SKM-1 treated with dmso at 0.1 percent for 144 hours (cell line): Measurements from ENCODE around the gene PLGLB1.
"Not testable (repeated sequence)": the region's sequence is repeated elsewhere in the genome, so short reads cannot be mapped to it uniquely, and the experiment has no call there.

Experiments
- DNase-seq: peaks from one replicate; lab custom pipeline; 2025; ENCODE audit not compliant: unreplicated experiment; lab: John Stamatoyannopoulos, UW

Gene PLGLB1

DNA sequence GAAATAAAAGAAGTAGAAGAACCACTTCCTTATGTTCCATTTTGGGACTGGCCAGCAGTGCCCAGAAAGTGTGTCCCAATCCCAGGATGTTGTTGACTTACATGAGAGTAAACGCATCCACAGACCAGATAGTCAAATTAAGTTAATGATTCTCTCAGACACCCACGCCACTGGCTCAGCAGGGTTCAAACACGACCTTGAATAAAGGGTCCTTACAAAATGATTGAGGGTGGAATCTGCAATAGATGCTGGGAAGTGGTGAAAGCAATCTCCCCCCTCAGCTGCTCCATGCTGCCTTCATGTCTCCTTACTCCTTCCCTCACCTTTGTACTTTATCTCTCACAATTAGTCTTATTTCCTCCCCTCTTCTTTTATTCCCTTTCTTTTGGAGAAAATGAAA is at the start of gene PLGLB1:
Gene PLGLB1, minus strand, starts transcription at position 101 of the 400 bp plus-strand sequence. Its CDS starts 61 bp downstream, at position 40.
- not testable (repeated sequence) for DNase-seq

DNA sequence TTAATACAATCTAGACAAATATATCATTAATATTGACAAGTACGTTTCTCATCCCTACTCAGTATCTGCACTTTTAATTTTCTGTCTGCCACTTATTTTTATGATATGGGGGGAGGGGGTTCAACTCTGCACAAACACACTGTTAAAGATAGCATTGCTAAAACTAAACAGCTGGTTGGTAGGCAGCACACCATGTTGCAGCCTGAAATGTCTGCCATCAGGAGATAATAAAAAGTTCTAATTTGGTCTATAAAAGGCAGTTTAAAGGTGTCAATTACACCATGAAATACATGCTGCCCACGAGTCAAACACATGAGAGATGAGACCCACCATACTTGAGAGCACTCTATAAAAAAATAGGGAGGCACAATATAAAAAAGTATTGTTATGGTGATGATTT is 42.7 kb upstream of the PLGLB1 start:
- DNase-seq = not testable (repeated sequence)

DNA sequence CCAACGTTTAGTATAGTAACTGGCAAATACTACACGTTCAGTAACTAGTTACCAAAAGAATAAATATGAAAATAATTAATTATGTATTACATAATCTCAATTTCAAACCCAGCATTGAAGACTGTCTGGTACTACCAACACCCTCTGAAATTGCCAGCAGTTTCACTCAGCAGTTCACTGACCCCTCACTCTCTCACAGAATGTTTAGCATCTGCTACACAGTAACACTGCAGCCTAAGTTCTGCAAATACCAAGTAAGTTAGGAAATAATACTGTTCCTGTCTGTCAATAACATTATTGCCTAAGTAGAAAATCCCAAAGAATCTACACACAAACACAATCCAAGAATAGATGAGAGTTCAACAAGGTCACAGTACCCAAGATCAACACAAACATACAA is 41.8 kb upstream of the PLGLB1 start:
- not testable (repeated sequence) for DNase-seq

DNA sequence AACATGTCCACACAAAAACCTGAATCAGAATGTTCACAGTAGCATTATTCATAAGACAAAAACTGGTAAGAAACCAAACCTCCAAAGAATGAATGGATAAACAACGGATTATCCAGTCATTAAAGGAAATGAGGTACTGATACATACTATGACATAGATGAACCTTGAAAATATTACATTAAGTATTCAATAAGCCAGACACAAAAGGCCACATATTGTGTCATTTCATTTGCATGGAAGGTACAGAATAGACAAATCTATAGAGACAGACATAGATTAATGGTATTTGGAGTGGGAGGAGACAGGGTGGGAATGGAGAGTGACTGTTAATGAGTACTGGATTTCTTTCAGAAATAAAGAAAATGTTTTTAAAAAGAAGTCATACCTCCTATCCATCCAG is 39.9 kb upstream of the PLGLB1 start:
- DNase-seq = not testable (repeated sequence)

DNA sequence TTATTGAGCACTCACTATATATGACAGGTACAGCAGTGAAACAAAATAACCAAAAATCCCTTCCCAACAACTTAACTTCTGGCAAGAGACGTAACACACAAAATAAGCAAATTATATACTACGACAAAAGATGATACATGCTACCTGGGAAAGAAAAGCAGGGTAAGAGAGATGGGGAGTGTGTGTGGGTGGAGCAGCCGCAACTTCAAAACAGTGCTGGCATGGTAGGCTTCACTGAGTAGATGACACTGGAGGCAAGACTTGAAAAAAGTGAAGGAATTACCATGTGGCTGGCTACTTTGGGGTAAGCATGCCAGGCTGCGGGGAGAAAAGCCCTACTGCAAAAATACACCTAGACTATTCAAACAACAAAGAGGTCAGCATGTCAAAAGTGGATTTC is 36.0 kb upstream of the PLGLB1 start:
- DNase-seq = not testable (repeated sequence)

DNA sequence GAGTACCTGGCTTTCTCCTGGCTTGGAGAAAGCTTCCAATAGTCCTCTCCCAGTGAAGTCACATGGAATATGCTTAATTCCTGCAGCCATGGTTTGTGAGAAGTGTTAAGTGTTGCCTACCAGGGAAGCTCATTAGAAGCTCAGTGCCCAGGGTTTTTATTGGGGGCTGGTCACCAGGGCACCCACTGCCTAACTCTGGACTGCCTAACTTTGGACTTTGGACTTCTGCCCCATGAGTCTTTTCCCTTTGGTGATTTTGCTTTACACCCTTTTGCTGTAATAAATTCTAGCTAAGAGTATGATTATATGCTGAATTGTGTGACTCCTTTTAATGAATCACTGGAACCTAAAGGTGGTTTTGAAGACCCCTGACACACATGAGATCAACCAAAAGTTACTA is 35.2 kb upstream of the PLGLB1 start:
- DNase-seq = not testable (repeated sequence)

DNA sequence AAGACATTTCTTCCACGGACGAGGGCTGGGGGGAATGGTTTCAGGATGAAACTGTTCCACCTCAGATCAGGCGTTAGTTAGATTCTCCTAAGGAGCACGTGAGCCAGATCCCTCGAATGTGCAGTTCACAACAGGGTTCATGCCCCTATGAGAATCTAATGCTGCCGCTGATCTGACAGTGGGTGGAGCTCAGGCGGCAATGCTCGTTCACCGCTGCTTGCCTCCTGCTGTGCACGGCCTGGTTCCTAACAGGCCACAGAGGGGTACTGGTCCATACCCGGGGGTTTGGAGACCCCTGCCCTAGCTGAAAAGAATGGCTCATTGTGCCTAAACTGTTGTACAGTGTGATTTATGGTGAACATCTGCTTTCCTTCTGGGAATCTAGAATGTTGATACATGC is 34.8 kb upstream of the PLGLB1 start:
- not testable (repeated sequence) for DNase-seq

DNA sequence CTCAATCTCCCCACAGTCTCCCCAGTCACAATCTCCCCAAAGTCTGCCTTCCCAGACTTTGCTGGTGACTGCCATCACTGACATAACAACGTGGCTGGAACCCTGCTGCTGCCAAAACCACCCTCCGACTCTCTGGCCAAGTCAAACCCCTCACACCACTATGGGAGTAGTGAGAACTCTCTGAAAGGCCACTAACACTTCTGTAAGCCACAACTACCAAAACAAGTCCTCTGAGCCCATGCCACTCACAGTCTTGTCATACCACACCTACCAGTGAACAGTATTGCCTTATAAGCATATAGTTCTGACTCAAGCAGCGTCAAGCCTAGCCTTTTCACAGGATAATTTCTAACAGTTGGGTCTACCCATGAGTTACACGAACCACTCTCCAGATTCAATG is 32.7 kb upstream of the PLGLB1 start:
- not testable (repeated sequence) for DNase-seq

DNA sequence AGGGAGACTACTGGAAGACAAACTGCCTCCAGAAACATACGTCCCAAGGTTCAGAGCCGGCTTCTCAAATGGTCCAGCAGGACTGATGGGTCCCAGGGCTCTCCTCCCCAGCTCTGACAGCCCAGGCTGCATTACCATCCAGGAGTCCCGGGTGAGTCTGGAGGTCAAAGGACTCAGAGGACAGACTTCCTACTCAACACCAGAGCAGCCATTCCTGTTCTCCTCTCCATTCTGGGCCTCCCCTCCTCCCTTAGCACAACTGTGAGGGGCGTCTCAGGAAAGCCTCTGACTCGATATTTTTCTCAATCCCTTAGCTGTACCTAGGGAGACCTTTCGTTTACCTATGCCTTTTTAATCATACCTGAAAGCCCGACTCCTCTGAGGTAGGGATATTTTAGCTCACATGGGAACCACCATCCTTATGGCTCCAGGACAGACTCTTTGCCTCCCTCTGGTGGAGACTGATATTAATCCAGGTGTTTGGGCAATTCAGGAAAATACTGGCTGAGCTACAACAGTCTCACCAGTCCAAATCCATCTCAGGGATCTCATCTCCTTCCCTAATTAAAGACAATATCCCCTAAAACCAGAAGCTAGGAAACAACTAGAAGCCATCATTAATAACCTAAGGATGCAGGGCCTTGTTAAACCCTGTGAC is 19.8 kb upstream of the PLGLB1 start:
- not testable (repeated sequence) for DNase-seq

DNA sequence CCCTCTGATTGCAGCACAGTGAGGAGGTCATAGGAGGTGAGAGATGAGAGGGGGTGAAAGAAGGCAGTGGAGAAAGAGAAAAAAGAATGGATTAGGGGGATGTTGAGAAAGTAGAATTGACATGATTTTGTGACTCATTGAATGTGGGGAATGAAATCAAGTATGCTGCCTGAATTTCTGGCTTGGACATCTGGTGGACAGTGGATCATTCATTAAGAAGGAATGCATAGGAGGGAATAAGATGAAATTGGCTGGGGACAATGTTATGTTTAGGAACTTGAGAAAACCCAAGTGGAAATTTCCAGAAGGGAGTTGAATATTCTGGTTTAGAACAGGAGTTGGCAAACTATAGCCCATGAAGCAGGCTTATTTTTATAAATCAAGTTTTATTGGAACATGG is 7.0 kb upstream of the PLGLB1 start:
- DNase-seq = not testable (repeated sequence)

DNA sequence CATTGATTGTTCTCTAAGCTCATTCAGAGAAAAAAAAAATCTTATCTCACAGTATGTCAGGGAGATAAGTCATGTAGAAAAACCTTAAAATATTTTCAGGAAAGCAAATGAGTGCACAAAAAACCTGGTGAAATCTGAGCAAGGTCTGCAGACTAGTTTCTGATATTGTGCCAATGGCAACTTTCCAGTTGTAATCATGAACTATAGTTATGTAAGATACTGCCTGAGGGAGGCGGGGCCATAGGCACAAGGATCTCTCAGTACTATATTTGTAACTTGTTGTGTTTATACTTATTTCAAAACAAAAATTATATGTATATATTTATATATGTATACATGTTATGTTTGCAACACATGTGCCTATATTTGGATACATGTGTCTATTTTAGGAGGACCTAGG is 5.2 kb upstream of the PLGLB1 start:
- DNase-seq = not testable (repeated sequence)

DNA sequence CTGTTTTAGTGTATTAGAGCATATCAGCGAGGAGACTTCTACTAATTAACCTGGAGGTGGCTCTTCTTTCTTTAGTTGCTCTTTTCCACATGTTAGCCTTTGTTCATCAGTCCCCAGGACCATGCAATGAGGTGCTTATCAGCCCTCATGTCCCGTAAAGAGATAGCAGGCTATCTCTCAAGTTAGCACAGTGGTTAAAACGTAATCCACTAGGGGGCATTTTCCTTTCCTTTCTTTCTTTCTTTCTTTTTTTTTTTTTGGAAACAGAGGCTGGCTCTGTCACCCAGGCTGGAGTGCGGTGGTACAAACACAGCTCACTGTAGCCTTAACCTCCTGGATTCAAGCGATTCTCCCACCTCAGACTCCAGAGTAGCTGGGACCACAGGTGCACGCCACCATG is 4.3 kb upstream of the PLGLB1 start:
- DNase-seq = not testable (repeated sequence)

DNA sequence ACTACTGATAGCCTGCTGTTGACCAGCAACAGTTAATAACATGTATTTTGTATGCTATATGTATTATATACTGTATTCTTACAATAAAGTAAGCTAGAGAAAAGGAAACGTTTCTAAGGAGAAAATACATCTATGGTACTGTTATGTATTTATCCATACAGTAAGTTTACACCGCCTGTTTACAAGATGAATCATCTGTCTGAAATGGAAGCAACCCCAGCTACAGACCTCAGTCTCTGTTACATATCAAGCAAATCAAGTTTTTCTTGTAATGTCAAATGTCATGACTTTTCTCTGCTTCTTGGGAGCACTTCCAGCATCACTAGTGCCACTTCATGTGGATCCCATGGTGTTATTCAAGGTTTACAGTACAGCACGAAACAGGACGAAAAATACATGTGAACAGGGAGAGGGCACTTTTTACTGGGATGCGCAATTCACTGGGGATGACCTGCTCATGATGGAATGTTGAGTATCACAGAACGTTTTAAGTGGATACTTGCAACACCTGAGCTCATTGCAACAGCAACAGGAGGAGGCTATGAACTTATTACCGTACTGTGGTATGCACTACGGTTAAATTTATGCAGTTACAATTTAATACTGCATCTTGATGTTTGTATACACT is 2.5 kb upstream of the PLGLB1 start:
- not testable (repeated sequence) for DNase-seq

DNA sequence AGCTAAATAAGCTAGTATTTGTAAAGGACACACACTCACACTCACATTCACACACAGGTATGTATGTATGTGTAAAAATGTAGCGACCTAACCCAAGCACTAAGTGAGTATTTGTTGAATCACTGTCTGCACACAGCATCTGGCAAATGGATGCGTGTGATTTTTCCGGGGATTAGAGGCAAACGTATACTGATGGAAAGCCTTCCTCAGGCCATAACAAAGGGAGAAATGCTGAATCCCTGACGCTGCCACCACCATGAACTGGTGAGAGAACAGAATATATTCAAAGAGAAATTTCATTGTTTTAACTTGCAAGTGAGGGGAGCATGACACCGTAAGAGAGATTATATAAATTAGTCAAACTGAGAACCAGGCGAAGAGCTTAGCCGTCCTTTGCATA is 601 bp downstream of the PLGLB1 start:
- not testable (repeated sequence) for DNase-seq

DNA sequence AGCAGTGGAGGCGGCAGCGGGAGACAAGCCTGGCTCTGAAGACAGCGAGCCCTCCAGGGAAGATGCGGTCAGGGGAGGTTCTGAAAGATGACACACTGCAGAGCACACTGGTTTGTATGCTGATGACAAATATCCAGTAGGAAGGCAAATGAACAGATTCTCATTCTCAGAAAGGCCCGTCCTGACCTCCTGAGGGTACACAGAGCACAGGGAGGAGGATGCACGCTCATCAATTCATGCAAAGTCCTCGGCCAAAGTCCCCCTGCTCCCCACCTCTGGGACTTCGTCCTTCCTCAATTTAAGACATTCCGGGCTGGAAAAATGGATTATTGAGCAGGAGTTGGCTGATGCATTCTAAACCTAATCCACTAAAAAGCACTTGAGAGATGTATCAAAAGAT is 2.6 kb downstream of the PLGLB1 start:
- not testable (repeated sequence) for DNase-seq

DNA sequence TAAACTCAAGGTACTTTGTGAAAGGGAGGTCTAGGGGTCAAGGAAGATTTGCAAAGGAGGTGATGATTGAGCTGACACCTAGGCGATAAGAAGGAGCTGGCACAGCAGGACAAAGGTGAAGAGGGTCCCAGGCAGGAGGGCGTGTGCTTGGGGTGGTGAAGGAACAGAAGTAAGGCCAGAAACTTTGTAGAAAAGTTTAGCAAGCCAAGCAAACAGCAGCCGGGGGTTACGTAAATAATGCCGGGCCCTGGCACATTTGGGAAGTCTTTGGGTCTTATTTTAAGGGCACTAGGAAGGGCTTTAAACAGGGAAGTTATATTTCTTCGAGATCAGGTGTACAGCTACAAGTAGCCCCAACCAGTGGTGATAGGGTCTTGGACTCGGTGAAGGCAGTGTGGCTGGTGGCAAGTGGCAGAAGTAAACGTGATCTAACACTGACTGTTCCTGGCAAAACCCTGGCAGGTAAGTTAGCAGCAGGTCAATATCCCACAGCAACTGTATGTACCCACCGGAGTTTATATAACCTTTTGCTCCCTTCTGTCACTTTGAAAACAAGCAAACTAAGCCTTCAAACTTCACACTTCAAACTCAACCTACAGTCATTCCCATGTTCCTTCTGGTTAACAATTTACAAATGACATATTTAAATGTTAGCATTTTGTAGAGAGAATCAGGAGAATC is 7.0 kb downstream of the PLGLB1 start:
- DNase-seq = not testable (repeated sequence)

DNA sequence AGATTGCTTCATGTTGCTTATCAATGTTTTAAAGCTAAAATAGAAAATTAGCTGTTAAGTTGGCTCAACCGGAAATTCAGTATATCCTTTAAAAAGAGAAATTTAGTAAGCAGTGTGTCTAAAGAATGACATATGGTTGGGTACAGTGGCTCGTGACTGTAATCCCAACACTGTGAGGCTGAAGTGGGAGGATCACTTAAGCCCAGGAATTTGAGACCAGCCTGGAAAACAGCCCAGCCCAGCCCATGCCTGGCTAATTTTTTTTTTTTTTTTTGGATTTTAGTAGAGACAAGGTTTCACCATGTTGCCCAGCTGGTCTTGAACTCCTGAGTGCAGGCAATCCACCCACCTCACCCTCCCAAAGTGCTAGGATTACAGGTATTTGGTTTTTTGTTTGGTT is 17.2 kb downstream of the PLGLB1 start:
- not testable (repeated sequence) for DNase-seq
